ENCODE results near the gene OR52A5.

OR52A5 gene

GRCh38 chr11:5136261-5136660, 1.9 kb downstream of the OR52A5 start:
- TF ChIP-seq CREB1 (IDR thresholded peaks at IDR 0.05; ENCODE audit: low read depth) (no peak), YY1 (IDR thresholded peaks at IDR 0.05; ENCODE audit: low read depth) (no peak), RAD21 (IDR thresholded peaks at IDR 0.05; ENCODE audit: low read depth) (no peak), USF1 (IDR thresholded peaks at IDR 0.05) (no peak), EGR1 (IDR thresholded peaks at IDR 0.05) (no peak), TAF1 (IDR thresholded peaks at IDR 0.05; ENCODE audit: low read depth) (no peak), NFIC (IDR thresholded peaks at IDR 0.05) (no peak), TEAD4 (IDR thresholded peaks at IDR 0.05) (no peak), REST (IDR thresholded peaks at IDR 0.05; ENCODE audit: low read depth) (no peak), TCF12 (IDR thresholded peaks at IDR 0.05; ENCODE audit: low read depth) (no peak), CEBPB (IDR thresholded peaks at IDR 0.05) (no peak), EP300 (IDR thresholded peaks at IDR 0.05; ENCODE audit: borderline replicate concordance) (no peak), MAX (IDR thresholded peaks at IDR 0.05) (no peak), ZBTB7A (IDR thresholded peaks at IDR 0.05; ENCODE audit: low read depth) (no peak)

GRCh38 chr11:5131584-5132335, 6.4 kb downstream of the OR52A5 start:
- TF ChIP-seq CEBPB (IDR thresholded peaks at IDR 0.05) (no peak), RAD21 (IDR thresholded peaks at IDR 0.05; ENCODE audit: low read depth) (no peak)

- TF ChIP-seq CEBPB (IDR thresholded peaks at IDR 0.05), result no peak
- no peak for TF ChIP-seq NFIC (IDR thresholded peaks at IDR 0.05)
- TF ChIP-seq FOXM1 (IDR thresholded peaks at IDR 0.05; ENCODE audit: borderline replicate concordance, low read depth), result no peak
- TF ChIP-seq EP300 (IDR thresholded peaks at IDR 0.05; ENCODE audit: borderline replicate concordance), result no peak
- no peak for TF ChIP-seq TEAD4 (IDR thresholded peaks at IDR 0.05)
- no peak for TF ChIP-seq RAD21 (IDR thresholded peaks at IDR 0.05; ENCODE audit: low read depth)
Observed at GRCh38 chr11:5129457-5129877, 8.7 kb downstream of the OR52A5 start.

- TF ChIP-seq TAF1 (IDR thresholded peaks at IDR 0.05; ENCODE audit: low read depth) (no peak), TEAD4 (IDR thresholded peaks at IDR 0.05) (no peak), EP300 (IDR thresholded peaks at IDR 0.05; ENCODE audit: borderline replicate concordance) (no peak), TCF12 (IDR thresholded peaks at IDR 0.05; ENCODE audit: low read depth) (no peak), USF1 (IDR thresholded peaks at IDR 0.05) (no peak), EGR1 (IDR thresholded peaks at IDR 0.05) (no peak), CREB1 (IDR thresholded peaks at IDR 0.05; ENCODE audit: low read depth) (no peak), REST (IDR thresholded peaks at IDR 0.05; ENCODE audit: low read depth) (no peak), CEBPB (IDR thresholded peaks at IDR 0.05) (no peak), RAD21 (IDR thresholded peaks at IDR 0.05; ENCODE audit: low read depth) (no peak), MAX (IDR thresholded peaks at IDR 0.05) (no peak), ZBTB7A (IDR thresholded peaks at IDR 0.05; ENCODE audit: low read depth) (no peak), NFIC (IDR thresholded peaks at IDR 0.05) (no peak), FOXM1 (IDR thresholded peaks at IDR 0.05; ENCODE audit: borderline replicate concordance, low read depth) (no peak), YY1 (IDR thresholded peaks at IDR 0.05; ENCODE audit: low read depth) (no peak)
Observed at GRCh38 chr11:5124891-5125620, 13.1 kb downstream of the OR52A5 start.

GRCh38 chr11:5123802-5124521, 14.2 kb downstream of the OR52A5 start:
- TF ChIP-seq ZBTB7A (IDR thresholded peaks at IDR 0.05; ENCODE audit: low read depth), result no peak
- TF ChIP-seq TAF1 (IDR thresholded peaks at IDR 0.05; ENCODE audit: low read depth), result no peak
- no peak for TF ChIP-seq REST (IDR thresholded peaks at IDR 0.05; ENCODE audit: low read depth)
- peak; percentile 74 for TF ChIP-seq RAD21 (IDR thresholded peaks at IDR 0.05; ENCODE audit: low read depth)
- TF ChIP-seq FOXM1 (IDR thresholded peaks at IDR 0.05; ENCODE audit: borderline replicate concordance, low read depth), result no peak
- peak; percentile 44; the same call in 1 of the 2 replicates for TF ChIP-seq CEBPB (IDR thresholded peaks at IDR 0.05)

Measured in Ishikawa (cell line).